ENCODE data around the gene WDR46.

WDR46 gene

DNA sequence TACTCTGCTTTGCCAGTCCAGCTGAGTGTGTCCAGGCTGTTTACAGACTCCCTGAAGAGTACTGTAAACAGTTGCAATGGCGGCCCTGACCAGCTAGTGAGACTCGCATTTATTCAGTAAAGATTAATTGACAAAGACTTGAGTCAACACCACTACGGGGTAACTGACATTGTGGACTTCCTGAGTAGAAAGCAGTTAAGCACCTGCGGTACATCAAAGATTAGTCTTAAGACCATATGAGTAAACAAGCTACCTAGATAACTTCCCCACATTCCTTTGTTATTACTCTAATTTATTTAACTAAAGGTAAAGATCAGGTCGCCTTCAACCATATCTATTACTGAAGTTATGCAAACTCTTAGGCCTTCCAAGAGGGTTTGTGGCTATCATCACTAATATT is 30.0 kb downstream of the WDR46 start:
- DNase-seq: no peak

- no peak for DNase-seq
These were observed 34.4 kb downstream of the WDR46 start for GRCh38 chr6:33254591-33254990.

GRCh38 chr6:33252759-33253158 is 36.3 kb downstream of the WDR46 start:
- no peak for DNase-seq

GRCh38 chr6:33251395-33252012 is 37.5 kb downstream of the WDR46 start:
- no peak for DNase-seq

DNA sequence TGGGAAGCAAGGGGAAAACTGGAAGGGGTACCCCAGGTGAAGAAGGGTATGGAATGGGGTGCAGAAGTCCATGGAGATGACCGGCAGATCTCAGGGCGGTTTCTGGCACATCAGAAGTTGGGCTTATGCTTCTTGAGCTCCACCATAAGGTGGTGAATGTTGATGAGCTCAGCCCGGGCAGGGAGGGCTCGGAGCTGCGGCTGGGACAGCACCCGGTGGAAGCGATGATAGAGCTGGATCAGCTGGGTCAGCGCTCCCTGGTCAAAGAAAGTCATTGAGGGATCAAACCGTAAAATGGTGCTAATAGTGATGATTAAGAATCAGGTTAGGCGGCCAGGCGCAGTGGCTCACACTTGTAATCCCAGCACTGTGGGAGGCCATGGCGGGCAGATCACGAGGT is 38.3 kb downstream of the WDR46 start:
- no peak for DNase-seq

DNA sequence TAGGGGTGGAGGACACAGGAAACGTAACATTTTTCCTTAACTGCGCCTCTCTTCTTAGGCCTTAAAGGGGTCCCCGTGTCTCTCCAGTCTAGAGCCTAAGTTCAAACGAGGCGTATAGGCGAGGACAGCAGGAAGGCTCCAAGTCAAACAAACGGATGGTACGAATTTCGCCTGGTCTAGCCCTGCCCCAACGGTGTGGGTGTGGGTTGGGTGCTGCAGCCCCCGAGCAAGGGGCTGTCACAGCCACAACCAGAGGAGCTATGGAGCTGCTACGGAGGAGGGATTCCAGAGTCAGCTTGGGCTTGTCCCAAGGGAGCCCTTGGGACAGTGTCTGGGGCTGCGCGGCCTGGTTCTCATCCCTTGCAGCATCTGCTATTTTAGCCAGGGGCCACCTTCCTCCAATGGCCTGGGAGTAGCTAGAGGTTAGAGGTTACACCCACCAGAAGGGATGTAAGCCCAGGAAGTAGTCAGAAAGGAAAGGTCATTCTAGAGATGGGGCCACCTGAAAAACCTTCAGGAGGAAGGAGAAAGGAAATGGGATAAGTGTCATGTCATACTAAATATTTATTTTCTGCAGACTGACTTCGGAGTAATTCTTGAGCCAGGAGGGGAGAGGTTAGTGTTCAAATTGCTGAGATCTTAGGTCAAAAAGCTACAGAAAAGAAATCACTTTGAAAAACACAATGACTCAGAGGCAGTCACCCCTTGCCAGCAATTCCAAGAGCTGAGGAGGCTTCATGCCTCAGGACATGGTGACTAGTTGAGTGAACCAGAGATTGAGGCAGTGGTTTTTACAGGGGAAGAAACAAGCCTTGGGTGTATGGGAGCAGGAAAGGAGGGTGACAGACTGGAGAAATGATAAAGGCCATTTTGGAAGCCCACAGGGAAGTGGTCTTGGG is 39.1 kb downstream of the WDR46 start:
- DNase-seq: no peak

DNA sequence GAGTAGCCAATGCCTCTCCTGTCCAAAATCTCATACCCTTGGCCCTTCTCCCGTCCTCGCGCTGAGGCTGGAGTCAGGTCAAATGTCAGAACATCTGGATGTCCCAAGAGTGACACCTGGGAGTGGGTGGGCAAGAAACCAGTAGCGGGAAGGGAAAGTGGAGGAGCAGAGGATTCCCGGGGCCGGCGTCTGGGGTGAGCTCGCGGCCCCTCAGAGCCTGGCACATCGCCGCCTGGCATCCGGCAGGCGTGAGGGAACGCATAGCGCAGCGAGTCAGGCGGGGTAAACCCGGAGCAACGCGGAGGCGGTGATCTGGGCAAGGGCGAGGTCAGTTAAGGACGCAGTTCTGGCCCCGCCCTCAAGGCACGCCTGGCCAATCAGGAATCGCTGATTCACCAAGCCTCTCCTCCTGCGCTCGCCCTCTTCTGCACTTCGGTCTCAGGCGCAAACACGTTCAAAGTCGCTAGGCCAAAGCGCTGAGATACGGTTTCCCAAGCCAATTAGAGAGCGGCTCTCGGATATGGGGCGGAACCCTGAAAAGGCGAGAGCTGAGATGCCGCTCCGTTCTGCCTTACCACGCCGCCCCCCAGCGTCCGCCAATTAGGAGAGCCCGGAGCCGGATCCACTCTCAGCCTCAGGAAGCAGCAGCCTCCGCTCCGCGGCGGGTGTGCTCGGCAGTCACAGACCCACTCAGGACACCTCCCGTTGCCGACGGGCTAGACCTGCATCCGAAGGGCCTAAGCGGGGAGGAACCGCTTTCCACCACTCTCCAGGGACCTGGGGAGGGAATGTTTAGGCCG is 39.9 kb downstream of the WDR46 start:
- DNase-seq: peak; percentile 94

- no peak for DNase-seq
These were observed 40.5 kb downstream of the WDR46 start for GRCh38 chr6:33248643-33248931.

- peak; percentile 93 for DNase-seq
These were observed 40.9 kb downstream of the WDR46 start for GRCh38 chr6:33247977-33248642.

DNA sequence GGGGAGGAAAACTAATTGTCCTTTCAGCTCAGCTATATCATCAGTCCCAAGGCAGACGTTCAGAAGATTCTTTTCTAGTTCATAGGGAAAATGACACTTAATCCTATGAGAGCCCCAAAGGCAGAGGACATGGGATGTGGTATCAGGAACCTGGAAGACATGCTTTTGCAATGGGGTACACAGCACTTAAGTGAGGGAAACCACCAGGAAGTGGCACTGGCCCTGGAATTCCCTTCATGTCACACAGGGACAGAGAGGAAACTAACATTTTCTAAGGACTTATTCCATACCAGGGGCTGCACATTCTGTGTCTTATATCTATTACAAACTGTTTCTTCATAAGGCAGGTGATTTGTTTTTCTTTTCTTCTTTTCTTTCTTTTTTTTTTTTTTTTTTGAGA is 45.6 kb downstream of the WDR46 start:
- DNase-seq: no peak

DNA sequence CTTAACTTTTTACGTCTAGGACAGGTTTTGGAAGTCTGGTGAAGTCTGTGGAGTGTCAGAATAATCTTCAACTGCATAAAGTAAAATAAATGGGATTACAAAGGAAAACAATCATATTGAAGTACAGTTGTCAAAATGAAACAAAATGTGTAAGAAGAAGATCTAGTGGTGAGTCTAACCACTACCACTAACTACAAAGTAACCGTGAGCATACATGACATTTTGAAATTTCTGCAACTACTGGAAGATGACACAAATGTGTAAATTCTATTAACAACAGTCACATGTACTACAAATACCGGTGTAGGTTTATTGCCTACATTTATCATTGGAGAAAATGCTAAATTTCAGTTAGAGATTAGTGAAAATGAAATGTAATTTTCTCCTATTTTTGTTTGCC is 47.1 kb downstream of the WDR46 start:
- DNase-seq: no peak

- DNase-seq: no peak
These were observed 51.3 kb downstream of the WDR46 start for GRCh38 chr6:33237741-33238140.

- no peak for DNase-seq
These were observed 52.2 kb downstream of the WDR46 start for GRCh38 chr6:33236852-33237251.

GRCh38 chr6:33236328-33236727 is 52.7 kb downstream of the WDR46 start:
- DNase-seq: no peak

- no peak for DNase-seq
These were observed 53.8 kb downstream of the WDR46 start for GRCh38 chr6:33235221-33235634.
